Measurements from ENCODE around the gene RCOR1.

RCOR1 gene

GRCh38 chr14:102729268-102729667 lies 136.8 kb downstream of the RCOR1 start:
- DNase-seq: no peak

DNA sequence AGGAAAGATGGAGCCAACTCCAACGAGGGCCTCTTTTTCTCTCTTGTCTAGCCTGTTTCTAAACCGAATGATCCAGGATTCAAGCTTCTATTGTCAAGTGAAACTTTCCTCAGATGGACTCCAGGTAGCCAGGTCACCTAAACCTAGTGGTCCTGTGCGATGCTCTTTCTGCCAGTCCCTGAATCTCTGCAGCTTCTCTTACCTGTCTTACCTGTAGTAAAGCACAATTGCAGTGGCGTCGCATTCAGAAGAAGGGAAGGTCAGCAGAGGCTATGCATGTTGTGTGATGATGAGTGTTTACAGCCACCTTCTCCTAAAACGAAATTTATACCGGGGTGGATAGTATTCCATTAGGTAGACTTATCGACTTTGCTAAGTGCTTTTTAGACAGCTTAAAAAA lies 137.4 kb downstream of the RCOR1 start:
- no peak for DNase-seq

- no peak for DNase-seq
Observed at GRCh38 chr14:102731101-102731870, 138.8 kb downstream of the RCOR1 start.

DNA sequence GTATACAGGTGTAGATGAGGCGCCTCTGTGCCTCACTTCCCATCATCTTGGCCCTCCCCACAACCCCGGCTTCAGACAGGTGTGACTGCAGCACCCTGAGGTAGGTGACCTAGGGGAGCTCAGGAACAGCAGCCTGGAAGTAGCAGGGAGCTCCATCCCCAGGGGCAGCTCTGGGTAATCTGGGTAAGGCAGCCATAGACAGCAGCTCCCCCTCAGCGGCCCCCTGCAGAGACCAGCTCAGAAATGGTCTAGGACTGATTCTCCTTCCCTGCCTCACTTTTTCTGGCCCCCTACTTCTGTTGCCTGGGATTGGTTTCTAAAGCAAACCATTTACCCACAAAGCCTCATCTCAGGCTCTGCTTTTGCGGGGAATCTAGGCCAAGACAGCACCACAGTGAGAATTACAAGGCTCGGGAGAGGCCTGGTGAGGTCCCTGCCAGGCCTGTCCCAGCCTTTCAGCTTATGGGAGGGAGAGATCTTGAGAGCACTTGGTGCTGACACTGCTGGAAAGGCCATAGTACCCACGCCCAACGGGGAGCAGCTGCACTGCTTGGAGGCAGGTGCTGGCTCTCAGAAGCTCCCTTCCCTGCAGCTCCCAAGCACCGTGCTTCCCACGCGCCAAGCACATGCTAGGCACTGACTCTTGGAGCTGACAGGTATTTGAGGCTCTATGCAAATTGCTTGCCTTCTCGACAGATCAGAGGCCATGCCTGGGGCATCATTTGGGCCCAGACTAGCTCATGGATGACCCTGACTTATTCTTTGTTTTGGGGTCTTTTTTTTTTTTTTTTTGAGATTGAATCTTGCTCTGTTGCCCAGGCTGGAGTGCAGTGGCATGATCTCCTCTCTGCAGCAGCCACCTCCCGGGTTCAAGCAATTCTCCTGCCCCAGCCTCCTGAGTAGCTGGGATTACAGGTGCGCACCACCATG lies 139.7 kb downstream of the RCOR1 start:
- DNase-seq: peak; percentile 32

DNA sequence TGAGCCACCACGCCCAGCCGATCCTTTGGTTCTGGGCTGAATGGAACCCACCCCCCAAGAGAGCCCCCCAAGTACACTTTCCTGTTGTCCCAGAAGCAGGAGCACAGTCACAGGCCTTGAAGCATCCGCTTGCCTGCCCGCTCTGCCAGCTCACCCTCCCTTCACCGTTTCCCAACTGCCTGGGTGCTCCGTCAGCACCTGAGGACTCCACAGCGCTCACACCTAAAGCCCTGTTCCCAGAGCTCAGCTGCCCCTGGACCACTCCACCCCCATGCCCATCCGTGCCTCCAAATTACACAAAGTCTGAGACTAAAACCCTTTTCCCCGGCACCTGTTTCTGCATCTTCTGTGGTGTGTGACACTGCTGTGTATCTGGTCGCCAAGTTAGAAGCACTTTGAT lies 140.5 kb downstream of the RCOR1 start:
- DNase-seq: no peak

- DNase-seq: no peak
Observed at GRCh38 chr14:102733326-102733725, 140.9 kb downstream of the RCOR1 start.

DNA sequence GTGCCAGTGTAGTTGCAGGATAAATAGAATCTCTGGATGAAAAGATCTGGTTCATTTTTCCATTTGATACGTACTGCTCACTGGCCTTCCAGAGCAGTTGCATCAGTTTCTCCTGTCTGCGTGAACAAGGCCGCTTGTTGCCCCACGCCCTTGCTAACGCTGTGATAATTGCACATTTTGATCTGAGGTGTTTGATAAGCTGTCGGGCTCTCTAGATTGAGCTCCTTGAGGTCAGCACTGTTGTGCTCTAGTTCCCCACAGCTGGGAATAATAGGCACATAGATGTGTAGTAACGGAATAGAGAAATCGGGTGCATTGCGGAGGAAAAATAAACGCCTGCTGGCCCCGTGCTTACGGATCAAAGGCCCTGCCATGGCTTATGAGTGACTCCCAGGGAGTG lies 142.0 kb downstream of the RCOR1 start:
- no peak for DNase-seq

GRCh38 chr14:102736956-102737355 lies 144.5 kb downstream of the RCOR1 start:
- DNase-seq: no peak

- no peak for DNase-seq
Observed at GRCh38 chr14:102737402-102738372, 145.2 kb downstream of the RCOR1 start.

DNA sequence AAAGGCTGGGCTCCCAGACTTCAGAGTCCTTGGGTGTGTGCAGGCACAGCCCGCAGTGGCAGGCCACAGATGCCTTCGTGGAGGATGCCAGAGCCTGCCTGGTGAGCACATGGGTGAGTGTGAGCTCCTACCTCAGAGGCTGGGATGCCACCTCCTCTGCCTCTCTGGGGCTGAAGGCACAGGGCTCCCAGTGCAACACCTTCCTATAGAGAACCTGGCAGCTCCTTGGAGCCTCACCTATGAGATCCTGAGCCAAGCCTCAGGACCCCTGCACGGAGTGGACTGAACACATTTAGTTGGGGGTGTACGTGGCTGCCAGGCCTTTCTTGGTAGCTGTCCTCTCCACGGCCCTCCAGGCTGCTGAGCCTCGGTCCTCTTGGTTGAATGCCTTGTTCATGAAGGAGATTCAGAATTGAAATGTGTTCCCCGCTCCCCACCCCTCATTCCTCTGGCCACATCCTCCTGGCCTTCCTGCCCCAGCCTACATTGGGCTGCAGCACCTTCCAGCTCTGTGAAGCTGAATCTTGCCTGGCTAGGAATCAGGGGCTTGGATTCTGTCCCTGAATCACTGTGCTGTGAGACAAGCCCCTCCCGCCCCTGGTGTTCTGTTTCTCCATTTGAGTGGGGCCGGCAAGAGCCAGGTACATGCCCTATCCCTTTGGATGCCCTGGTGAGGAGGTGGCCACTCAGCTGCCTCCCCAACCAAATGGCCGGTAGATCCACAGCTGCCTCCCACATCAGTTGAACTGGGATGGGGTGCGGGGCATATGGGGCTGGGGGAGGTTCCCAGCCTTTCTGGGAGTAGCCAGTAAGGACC lies 146.1 kb downstream of the RCOR1 start:
- DNase-seq: no peak

DNA sequence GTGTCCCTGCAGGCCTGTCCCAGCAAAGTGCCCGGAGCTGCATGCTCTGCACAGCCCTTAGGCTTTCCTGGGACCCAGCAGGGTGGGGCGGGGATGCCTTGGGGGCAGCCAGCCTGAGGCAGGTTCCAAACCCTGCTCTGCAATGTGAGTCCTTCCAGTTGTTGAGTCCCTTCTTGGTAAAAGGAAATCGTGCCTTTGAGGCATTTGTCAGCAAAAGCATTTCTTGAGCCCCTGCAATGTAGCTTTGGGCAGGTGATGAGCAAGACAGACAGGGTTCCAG lies 146.7 kb downstream of the RCOR1 start:
- no peak for DNase-seq

GRCh38 chr14:102746634-102747438 lies 154.4 kb downstream of the RCOR1 start:
- no peak for DNase-seq

- DNase-seq: no peak
Observed at GRCh38 chr14:102748806-102749205, 156.4 kb downstream of the RCOR1 start.

GRCh38 chr14:102749393-102750305 lies 157.2 kb downstream of the RCOR1 start:
- DNase-seq: peak; percentile 83

DNA sequence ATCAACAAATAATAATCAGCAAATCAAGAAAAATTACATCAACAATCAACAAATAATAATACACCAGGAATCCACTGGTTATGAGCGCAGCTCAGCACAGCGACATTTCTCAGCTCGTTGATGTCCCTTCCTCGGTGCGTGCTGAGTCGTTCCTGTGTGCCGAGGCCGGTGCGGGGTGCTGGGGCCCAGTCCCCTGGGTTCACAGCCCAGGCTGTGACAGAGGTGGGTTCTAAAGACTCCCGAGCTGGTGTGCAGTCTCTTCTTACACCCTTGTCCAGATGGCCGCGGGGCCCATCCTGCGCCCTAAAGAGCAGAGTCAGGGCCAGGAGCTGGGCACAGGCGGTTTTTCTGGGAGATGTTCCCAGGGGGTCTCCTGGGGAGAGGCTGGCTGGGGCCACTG lies 157.9 kb downstream of the RCOR1 start:
- DNase-seq: no peak

DNA sequence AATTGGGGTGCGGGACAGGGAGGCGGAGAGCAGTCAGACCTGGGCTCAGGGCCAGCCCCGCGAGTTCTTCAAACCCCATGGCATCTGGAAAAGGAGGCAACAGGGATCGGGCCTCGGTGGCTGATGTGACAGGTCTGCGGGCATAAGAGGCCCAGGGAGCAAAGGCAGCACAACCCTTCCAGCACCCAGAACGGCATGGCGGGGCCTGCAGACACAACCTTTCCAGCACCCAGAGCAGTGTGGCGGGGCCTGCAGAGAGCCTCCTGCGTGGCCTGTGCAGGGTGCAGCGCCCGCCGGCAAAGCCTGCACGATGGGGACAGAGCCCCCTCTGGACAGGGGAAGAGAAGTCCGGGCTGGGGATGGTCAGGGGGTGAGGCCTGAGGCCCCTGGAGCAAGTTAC lies 158.6 kb downstream of the RCOR1 start:
- DNase-seq: no peak

- no peak for DNase-seq
Observed at GRCh38 chr14:102752239-102752847, 159.9 kb downstream of the RCOR1 start.

- DNase-seq: no peak
Observed at GRCh38 chr14:102754370-102755262, 162.2 kb downstream of the RCOR1 start.

DNA sequence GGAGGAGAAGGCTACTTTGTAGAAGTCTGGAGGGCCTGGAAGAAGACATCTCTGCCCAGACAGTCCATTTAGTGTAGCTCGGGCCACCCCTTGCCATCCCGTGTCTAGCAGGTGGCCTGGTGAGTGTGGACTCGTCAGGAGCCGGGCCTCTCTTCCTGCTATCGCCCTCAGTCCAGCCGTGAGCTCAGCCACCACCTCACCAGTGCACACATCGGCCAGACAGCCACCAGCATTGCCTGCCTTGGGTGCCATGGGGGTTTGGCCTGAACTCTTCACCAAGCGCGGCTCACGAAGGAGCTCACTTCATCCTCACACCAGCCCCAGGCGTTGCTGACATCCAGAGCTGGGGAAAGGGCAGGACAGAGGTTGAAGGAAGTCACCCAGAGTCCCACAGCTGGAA lies 165.2 kb downstream of the RCOR1 start:
- no peak for DNase-seq
